ENCODE measurements around the gene SMYD3. TPM values are rescaled to one million over a fixed set of nuclear protein-coding genes. Genes with fewer than 3 reads are reported as not detected.

SMYD3 gene
- total RNA-seq, 1 experiment from 2014 or later = 25.5 TPM

GRCh38 chr1:246351721-246352120 is 155.4 kb downstream of the SMYD3 start:
- H3K79me1 ChIP-seq (ENCODE audit: insufficient read depth, low read depth, low read length, poor library complexity, severe bottlenecking) = no peaks in the 10 kb centered on the region
- Mint-ChIP-seq H3K27me3 (ENCODE audit: low read depth) (no peaks in the 10 kb centered on the region), H3K9me3 (no peaks in the 10 kb centered on the region; a peak in 1 of 5 replicates), H3K4me1 (peaks cover 17 to 18% of the 10 kb centered on the region in 2 experiments), H3K4me3 (no peak overlapping the region), H3K27ac (no peak overlapping the region), H3K36me3 (ENCODE audit: insufficient read depth in 1 of 3, low read depth in 3 of 3) (peaks cover 0 to 5% (median 0%) of the 10 kb centered on the region in 3 experiments; a peak in 1 of 7 replicates)
- no peak overlapping the region for H3K56ac ChIP-seq (ENCODE audit: insufficient read length, low read depth, low read length)
- H3K4me2 ChIP-seq (ENCODE audit: insufficient read depth, insufficient read length, low read length) = no peak overlapping the region
- H2BK15ac ChIP-seq (ENCODE audit: low read depth, low read length) = no peak overlapping the region
- peaks cover 5% of the 10 kb centered on the region; the same call in 1 of the 2 replicates for H3K4me1 ChIP-seq (ENCODE audit: insufficient read depth, low read length)
- no peak for DNase-seq
- H3K9me3 ChIP-seq (ENCODE audit: control insufficient read depth, low read depth, low read length) = no peaks in the 10 kb centered on the region
- no peak overlapping the region for H3K4ac ChIP-seq (ENCODE audit: low read depth, low read length)
- no peaks in the 10 kb centered on the region for H3K23me2 ChIP-seq (ENCODE audit: insufficient read length, low read depth, low read length, poor library complexity, severe bottlenecking)
- H4K8ac ChIP-seq (replicated peaks; ENCODE audit: insufficient read length, low read depth, low read length) = no peak overlapping the region
- H2BK20ac ChIP-seq (ENCODE audit: low read depth, low read length, poor library complexity, severe bottlenecking) = no peak overlapping the region
- no peaks in the 10 kb centered on the region for H3K27me3 ChIP-seq (ENCODE audit: insufficient read depth, low read length)
- H4K20me1 ChIP-seq (ENCODE audit: control insufficient read depth, insufficient read depth, insufficient read length) = no peaks in the 10 kb centered on the region
- H4K91ac ChIP-seq (ENCODE audit: insufficient read length, low read depth, low read length) = no peak overlapping the region
- H2BK12ac ChIP-seq (ENCODE audit: insufficient read length, low read depth, low read length) = no peak overlapping the region
- no CpG with 5 or more reads among the region's 5 CpGs for WGBS (ENCODE audit: extremely low coverage, insufficient read length, low lambda C conversion rate)
- H4K5ac ChIP-seq (ENCODE audit: insufficient read length, low read depth, low read length) = no peak overlapping the region
- no peak overlapping the region for H3K23ac ChIP-seq (ENCODE audit: insufficient read length, low read depth, low read length)
- no peak for TF ChIP-seq CTCF (conservative IDR thresholded peaks at IDR 0.05)
- H2AFZ ChIP-seq (ENCODE audit: low read length) = no peak overlapping the region
- H2BK120ac ChIP-seq (ENCODE audit: low read depth, low read length, poor library complexity, severe bottlenecking) = no peak overlapping the region
- no peaks in the 10 kb centered on the region for H3K79me2 ChIP-seq (ENCODE audit: insufficient read depth, low read length)
- no peak overlapping the region for H3K27ac ChIP-seq (ENCODE audit: insufficient read length, low read depth, low read length)
- no peak overlapping the region for H3K9ac ChIP-seq (ENCODE audit: extremely low read depth, insufficient read length, low read length)
- H3K18ac ChIP-seq (ENCODE audit: insufficient read length, low read depth, low read length) = no peak overlapping the region
- H3T11ph ChIP-seq (ENCODE audit: low read length) = no peak overlapping the region
- H3K14ac ChIP-seq (ENCODE audit: insufficient read depth, low read length) = no peak overlapping the region
- no peak overlapping the region for H2AK5ac ChIP-seq (ENCODE audit: insufficient read length, low read length)
- H2BK5ac ChIP-seq (ENCODE audit: insufficient read length, low read length) = no peak overlapping the region

Measured in H9 (cell line).